Muscle layer of colon (tissue), 2 donors: Measurements from ENCODE around the gene ZNF85.
"Not testable (repeated sequence)": the region's sequence is repeated elsewhere in the genome, so short reads cannot be mapped to it uniquely, and the experiment has no call there.

ENCODE experiments used
- H3K27ac ChIP-seq: one replicate; pipeline ENCODE4 v1.7.0; 2013; ENCODE audit warnings: low read depth, mild to moderate bottlenecking, low read length, moderate library complexity
- H3K27me3 ChIP-seq, 2 donors: one replicate each; pipeline ENCODE4 v1.7.0; 2013; ENCODE audit warnings: low read length in 2 of 2, mild to moderate bottlenecking in 2 of 2; ENCODE audit not compliant: insufficient read depth in 2 of 2, control insufficient read depth in 1 of 2
- H3K36me3 ChIP-seq: one replicate; pipeline ENCODE4 v1.7.0; 2013; ENCODE audit warnings: mild to moderate bottlenecking, low read length; ENCODE audit not compliant: insufficient read depth
- H3K4me1 ChIP-seq: one replicate; pipeline ENCODE4 v1.7.0; 2013; ENCODE audit warnings: mild to moderate bottlenecking, low read length; ENCODE audit not compliant: insufficient read depth
- H3K4me3 ChIP-seq, 2 donors: one replicate each; pipeline ENCODE4 v1.7.0; 2013; ENCODE audit warnings: low read length in 2 of 2, low read depth in 1 of 2, mild to moderate bottlenecking in 1 of 2, moderate library complexity in 1 of 2
- H3K9ac ChIP-seq: one replicate; pipeline ENCODE4 v1.7.0; 2013; ENCODE audit warnings: low read length
- H3K9me3 ChIP-seq: one replicate; pipeline ENCODE4 v1.7.0; 2013; ENCODE audit warnings: mild to moderate bottlenecking, low read length
- donor health status: abdominal sarcoma.
- donor health status: Adenocarcinoma of cecum.

Gene ZNF85

DNA sequence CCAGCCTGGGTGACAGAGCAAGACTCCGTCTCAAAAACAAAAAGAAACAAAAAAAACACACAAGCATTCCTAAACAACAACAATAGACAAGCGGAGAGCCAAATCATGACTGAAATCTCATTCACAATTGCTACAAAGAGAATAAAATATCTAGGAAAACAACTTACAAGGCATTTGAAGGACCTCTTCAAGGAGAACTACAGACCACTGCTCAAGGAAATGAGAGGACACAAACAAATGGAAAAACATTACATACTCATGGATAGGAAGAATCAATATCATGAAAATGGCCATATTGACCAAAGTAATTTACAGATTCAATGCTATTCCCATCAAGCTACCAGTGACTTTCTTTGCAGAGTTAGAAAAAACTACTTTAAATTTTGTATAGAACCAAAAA is 69.7 kb downstream of the ZNF85 start:
- H3K9me3 ChIP-seq, H3K4me1 ChIP-seq, H3K9ac ChIP-seq, H3K27me3 ChIP-seq, H3K4me3 ChIP-seq, H3K27ac ChIP-seq, H3K36me3 ChIP-seq: not testable (repeated sequence)

DNA sequence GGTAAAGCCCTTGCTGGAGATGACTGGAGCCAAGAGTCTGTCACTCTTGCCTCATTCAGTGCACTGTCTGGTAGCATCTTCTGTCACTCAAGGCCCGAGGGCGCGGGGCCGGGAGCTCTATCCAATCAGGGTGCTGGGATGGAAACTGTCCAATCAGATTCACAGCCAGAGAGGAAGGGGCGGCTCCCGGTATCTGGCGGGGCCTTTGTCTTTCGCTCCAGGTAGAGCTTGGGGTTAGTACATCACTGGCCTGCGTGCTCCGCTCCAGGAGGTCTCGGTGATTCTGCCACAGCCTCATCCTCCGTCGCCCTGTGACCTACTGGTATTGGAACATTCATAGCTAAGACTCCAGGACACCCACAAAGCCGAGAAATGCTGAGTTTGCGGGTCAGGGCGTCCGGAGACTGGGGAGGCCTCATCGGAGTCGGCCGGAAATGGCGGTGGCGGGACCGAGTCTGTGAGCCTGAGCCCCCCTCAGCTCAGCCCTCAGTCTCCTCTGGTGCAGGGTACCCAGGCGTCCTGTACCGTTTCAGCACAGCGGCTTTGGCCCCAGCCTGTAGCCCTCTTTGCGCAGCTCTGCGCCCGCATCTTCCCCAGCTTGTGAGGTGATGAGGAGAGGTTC is 76.8 kb downstream of the ZNF85 start:
- Histone ChIP-seq H3K9ac (no peak overlapping the region), H3K27ac (no peak overlapping the region), H3K9me3 (no peaks in the 10 kb centered on the region), H3K4me3 (peak overlapping the region in 1 of 2 donors; percentile 75), H3K4me1 (peaks cover 6% of the 10 kb centered on the region), H3K27me3 (no peaks in the 10 kb centered on the region), H3K36me3 (no peaks in the 10 kb centered on the region)
